HG03060 (cell line): ENCODE results near the gene HYCC1.
"Not testable (repeated sequence)": the region's sequence is repeated elsewhere in the genome, so short reads cannot be mapped to it uniquely, and the experiment has no call there.

ENCODE experiments used
- ATAC-seq: cut with Tn5 transposase; IDR thresholded peaks from one replicate; pipeline ENCODE4 v1.9.1; 2021; ENCODE audit warnings: low read depth, moderate number of reproducible peaks; ENCODE audit not compliant: unreplicated experiment

HYCC1 gene

DNA sequence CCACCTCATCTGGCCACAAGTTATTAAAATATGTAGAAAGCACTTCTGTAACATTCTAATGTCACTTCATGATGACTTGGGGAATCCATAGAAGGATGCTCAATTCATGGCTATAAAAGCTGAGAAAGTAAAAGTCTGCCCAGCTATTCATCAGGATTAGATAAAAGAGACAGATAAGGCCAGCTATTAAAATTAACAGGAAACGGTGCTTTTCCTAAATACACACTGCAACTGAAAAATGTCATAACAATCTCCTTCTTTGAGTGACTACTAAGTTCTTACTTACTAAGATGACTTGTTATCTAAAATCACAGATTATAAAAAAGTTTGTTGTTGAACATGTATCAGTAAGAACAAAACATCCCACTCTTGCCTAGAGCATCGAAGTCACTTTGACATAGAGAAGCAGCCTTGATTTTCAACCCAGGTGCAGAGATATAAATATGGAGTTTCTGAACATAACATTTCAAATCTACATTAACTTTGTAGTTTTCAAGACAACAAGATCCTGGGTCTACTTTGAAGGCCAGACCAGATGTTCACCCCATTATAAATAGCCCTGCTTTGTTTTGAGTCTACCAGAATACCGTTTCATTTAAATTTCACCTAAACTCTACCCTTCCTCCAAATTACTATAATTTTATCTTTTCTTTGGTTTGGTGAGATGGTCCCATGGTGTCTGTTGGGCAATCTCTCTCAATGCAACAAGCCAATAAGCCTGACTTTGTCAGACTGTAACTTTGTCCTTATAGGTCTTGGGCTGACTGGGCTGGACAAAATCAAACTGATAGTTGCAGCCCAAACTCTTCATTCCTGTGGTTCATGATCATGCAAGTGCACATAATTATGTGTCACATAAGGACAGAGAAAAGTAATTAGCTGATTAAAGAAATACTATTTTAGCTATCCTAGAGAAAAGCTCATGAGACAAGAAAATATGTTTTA, 24.0 kb downstream of the HYCC1 start:
- no peak for ATAC-seq

GRCh38 chr7:22985436-22985835, 28.5 kb downstream of the HYCC1 start:
- no peak for ATAC-seq

GRCh38 chr7:22983257-22983855, 30.6 kb downstream of the HYCC1 start:
- no peak for ATAC-seq

DNA sequence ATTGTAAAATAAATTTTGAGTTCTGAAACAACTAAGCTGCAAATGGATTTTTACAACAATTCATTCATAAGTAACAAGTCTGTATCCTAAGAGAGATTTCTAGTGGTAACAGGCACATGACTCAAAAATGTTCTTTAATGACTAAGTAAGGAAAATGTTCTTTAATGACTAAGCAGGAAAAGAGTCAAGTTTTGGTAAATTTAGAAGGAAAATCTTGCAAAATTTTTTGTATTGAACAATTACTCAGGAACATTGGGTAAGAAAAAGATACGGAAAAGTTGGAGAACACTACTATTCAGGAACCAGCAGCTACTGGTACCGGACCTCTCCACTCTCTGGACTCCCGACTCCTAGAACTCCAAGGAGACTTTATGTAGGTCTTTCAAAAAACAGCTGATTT, 33.5 kb downstream of the HYCC1 start:
- no peak for ATAC-seq

GRCh38 chr7:22979861-22980260, 34.1 kb downstream of the HYCC1 start:
- ATAC-seq, result no peak

- ATAC-seq, result no peak
Measured at GRCh38 chr7:22979251-22979650, 34.7 kb downstream of the HYCC1 start.

GRCh38 chr7:22974636-22975035, 39.3 kb downstream of the HYCC1 start:
- not testable (repeated sequence) for ATAC-seq

DNA sequence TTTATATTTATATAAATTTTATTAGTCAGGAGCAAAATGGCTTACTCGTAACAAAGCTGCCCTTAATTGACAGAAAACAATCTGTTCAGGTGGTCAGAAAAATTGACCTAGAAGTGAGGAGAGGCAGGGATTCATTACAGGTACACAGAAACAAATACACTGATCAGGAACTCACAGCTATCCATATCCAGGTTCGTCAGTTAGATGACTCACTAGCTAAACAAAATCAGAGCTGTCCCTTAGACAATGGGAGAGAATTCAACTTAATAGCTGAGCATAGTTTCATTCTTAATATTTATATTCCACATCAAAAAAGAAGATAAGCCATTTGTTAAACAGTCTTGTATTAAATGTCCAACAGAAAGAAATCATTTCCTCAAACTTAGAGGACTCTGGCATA, 41.7 kb downstream of the HYCC1 start:
- ATAC-seq, result no peak

GRCh38 chr7:22969010-22969431, 44.9 kb downstream of the HYCC1 start:
- no peak for ATAC-seq
